ENCODE data around the gene PCDHGA10. TPM values are rescaled to one million over a fixed set of nuclear protein-coding genes. Genes with fewer than 3 reads are reported as not detected.
"Not testable (repeated sequence)": the region's sequence is repeated elsewhere in the genome, so short reads cannot be mapped to it uniquely, and the experiment has no call there.

Gene PCDHGA10
- total RNA-seq, 1 donor from 2014 or later = 5.5 TPM

GRCh38 chr5:141411575-141411974 lies 1.2 kb upstream of the PCDHGA10 start:
- no peak for DNase-seq (ENCODE audit: low read depth)
- Histone ChIP-seq H3K4me3 (ENCODE audit: low read depth, low read length) (no peak overlapping the region), H3K36me3 (ENCODE audit: control insufficient read depth, insufficient read depth, low read length) (no peaks in the 10 kb centered on the region), H3K27me3 (ENCODE audit: control insufficient read depth, insufficient read depth, low read length) (peaks cover 16% of the 10 kb centered on the region)
- TF ChIP-seq, protein P1, sequence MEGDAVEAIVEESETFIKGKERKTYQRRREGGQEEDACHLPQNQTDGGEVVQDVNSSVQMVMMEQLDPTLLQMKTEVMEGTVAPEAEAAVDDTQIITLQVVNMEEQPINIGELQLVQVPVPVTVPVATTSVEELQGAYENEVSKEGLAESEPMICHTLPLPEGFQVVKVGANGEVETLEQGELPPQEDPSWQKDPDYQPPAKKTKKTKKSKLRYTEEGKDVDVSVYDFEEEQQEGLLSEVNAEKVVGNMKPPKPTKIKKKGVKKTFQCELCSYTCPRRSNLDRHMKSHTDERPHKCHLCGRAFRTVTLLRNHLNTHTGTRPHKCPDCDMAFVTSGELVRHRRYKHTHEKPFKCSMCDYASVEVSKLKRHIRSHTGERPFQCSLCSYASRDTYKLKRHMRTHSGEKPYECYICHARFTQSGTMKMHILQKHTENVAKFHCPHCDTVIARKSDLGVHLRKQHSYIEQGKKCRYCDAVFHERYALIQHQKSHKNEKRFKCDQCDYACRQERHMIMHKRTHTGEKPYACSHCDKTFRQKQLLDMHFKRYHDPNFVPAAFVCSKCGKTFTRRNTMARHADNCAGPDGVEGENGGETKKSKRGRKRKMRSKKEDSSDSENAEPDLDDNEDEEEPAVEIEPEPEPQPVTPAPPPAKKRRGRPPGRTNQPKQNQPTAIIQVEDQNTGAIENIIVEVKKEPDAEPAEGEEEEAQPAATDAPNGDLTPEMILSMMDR (IDR thresholded peaks at IDR 0.05; ENCODE audit: insufficient read depth, low read length, poor library complexity, severe bottlenecking) = no peak

DNA sequence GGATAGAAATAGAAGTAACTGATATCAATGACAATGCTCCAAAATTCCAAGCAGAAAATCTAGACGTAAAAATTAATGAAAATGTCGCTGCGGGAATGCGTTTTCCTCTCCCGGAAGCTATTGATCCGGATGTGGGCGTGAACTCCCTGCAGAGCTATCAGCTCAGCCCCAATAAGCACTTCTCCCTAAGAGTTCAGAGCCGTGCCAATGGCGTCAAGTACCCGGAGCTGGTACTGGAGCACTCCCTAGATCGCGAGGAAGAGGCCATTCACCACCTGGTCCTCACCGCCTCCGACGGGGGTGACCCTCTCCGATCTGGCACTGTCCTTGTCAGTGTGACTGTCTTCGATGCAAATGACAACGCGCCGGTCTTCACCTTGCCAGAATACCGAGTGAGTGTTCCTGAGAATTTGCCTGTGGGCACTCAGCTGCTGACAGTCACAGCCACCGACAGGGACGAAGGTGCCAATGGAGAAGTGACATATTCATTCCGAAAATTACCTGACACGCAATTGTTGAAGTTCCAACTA lies 818 bp downstream of the PCDHGA10 start:
- TF ChIP-seq, protein P1 (IDR thresholded peaks at IDR 0.05; ENCODE audit: insufficient read depth, low read length, poor library complexity, severe bottlenecking) = no peak
- Histone ChIP-seq H3K36me3 (ENCODE audit: control insufficient read depth, insufficient read depth, low read length) (no peaks in the 10 kb centered on the region), H3K27me3 (ENCODE audit: control insufficient read depth, insufficient read depth, low read length) (peaks cover 14% of the 10 kb centered on the region), H3K4me3 (ENCODE audit: low read depth, low read length) (peak overlapping the region; percentile 30)
- no peak for DNase-seq (ENCODE audit: low read depth)

DNA sequence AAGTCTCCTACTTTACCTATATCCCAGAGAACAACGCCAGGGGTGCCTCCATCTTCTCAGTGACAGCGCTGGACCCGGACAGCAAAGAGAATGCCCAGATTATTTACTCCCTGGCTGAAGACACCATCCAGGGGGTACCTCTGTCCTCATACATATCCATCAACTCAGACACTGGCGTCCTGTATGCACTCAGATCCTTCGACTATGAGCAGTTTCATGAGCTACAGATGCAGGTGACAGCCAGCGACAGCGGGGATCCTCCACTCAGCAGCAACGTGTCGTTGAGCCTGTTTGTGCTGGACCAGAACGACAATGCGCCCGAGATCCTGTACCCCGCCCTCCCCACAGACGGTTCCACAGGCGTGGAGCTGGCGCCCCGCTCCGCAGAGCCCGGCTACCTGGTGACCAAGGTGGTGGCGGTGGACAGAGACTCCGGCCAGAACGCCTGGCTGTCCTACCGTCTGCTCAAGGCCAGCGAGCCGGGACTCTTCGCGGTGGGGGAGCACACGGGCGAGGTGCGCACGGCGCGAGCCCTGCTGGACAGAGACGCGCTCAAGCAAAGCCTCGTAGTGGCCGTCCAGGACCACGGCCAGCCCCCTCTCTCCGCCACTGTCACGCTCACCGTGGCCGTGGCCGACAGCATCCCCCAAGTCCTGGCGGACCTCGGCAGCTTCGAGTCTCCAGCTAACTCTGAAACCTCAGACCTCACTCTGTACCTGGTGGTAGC lies 1.9 kb downstream of the PCDHGA10 start:
- H3K36me3 ChIP-seq (ENCODE audit: control insufficient read depth, insufficient read depth, low read length); H3K4me3 ChIP-seq (ENCODE audit: low read depth, low read length); DNase-seq (ENCODE audit: low read depth): not testable (repeated sequence)
- peaks cover 18% of the 10 kb centered on the region for H3K27me3 ChIP-seq (ENCODE audit: control insufficient read depth, insufficient read depth, low read length)

DNA sequence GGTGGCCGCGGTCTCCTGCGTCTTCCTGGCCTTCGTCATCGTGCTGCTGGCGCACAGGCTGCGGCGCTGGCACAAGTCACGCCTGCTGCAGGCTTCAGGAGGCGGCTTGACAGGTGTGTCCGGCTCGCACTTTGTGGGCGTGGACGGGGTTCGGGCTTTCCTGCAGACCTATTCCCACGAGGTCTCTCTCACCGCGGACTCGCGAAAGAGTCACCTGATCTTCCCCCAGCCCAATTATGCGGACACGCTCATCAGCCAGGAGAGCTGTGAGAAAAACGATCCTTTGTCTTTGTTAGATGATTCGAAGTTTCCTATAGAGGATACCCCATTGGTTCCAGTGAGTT lies 2.5 kb downstream of the PCDHGA10 start:
- H3K27me3 ChIP-seq (ENCODE audit: control insufficient read depth, insufficient read depth, low read length) = peaks cover 14% of the 10 kb centered on the region
- DNase-seq (ENCODE audit: low read depth); H3K4me3 ChIP-seq (ENCODE audit: low read depth, low read length); H3K36me3 ChIP-seq (ENCODE audit: control insufficient read depth, insufficient read depth, low read length): not testable (repeated sequence)

DNA sequence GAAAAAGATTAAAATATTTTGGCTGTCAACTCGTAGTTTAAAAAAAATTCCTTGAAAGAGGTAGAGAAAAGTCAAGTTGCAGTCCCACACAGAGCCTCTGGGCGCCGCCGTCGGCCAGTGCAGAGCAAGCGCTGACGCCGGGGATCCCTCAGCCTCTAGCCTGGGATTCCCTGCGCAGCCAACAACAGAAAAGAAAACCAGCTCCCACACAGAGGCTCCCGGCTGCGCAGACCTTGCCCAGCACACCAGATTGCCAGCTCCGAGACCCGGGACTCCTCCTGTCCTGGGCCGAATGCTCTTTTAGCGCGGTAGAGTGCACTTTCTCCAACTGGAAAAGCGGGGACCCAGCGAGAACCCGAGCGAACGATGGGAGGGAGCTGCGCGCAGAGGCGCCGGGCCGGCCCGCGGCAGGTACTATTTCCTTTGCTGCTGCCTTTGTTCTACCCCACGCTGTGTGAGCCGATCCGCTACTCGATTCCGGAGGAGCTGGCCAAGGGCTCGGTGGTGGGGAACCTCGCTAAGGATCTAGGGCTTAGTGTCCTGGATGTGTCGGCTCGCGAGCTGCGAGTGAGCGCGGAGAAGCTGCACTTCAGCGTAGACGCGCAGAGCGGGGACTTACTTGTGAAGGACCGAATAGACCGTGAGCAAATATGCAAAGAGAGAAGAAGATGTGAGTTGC lies 4.8 kb downstream of the PCDHGA10 start, which contains the start of gene PCDHGB7:
PCDHGB7 (plus strand) TSS at position 184 of the 679 bp plus-strand sequence; CDS start at position 367, 183 bp downstream.
- not testable (repeated sequence) for DNase-seq (ENCODE audit: low read depth); H3K36me3 ChIP-seq (ENCODE audit: control insufficient read depth, insufficient read depth, low read length)
- peak within 1 kb of the TSS; percentile 42 for H3K4me3 ChIP-seq (ENCODE audit: low read depth, low read length)
- peaks cover 18% of the 10 kb centered on the region for H3K27me3 ChIP-seq (ENCODE audit: control insufficient read depth, insufficient read depth, low read length)
- TF ChIP-seq, protein P1 (IDR thresholded peaks at IDR 0.05; ENCODE audit: insufficient read depth, low read length, poor library complexity, severe bottlenecking) = peak; percentile 83

DNA sequence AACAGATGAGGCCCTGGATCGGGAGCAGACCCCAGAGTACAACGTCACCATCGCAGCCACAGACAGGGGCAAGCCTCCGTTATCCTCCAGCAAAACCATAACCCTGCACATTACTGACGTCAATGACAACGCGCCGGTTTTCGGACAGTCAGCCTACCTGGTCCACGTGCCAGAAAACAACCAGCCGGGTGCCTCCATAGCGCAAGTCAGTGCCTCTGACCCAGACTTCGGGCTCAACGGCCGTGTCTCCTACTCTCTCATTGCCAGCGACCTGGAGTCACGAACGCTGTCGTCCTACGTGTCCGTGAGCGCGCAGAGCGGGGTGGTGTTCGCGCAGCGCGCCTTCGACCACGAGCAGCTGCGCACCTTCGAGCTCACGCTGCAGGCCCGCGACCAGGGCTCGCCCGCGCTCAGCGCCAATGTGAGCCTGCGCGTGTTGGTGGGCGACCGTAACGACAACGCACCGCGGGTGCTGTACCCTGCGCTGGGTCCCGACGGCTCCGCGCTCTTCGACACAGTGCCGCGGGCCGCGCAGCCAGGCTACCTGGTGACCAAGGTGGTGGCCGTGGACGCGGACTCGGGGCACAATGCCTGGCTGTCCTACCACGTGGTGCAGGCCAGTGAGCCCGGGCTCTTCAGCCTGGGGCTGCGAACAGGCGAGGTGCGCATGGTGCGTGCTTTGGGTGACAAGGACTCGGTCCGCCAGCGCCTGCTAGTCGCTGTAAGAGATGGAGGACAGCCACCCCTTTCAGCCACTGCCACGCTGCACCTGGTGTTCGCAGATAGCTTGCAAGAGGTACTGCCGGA lies 6.5 kb downstream of the PCDHGA10 start:
- H3K36me3 ChIP-seq (ENCODE audit: control insufficient read depth, insufficient read depth, low read length) = peaks cover 1% of the 10 kb centered on the region
- no peak for DNase-seq (ENCODE audit: low read depth)
- no peak overlapping the region for H3K4me3 ChIP-seq (ENCODE audit: low read depth, low read length)
- TF ChIP-seq, protein P1 (IDR thresholded peaks at IDR 0.05; ENCODE audit: insufficient read depth, low read length, poor library complexity, severe bottlenecking) = no peak
- peaks cover 22% of the 10 kb centered on the region for H3K27me3 ChIP-seq (ENCODE audit: control insufficient read depth, insufficient read depth, low read length)

Data from kidney epithelial cell (primary cell).